NCI-H1436 treated with DMSO at 0.1 percent for 48 hours (cell line): ENCODE results near the gene CELF4.

ENCODE experiments used
- DNase-seq: peaks from one replicate; lab custom pipeline; 2025; lab: John Stamatoyannopoulos, UW

The CELF4 gene

DNA sequence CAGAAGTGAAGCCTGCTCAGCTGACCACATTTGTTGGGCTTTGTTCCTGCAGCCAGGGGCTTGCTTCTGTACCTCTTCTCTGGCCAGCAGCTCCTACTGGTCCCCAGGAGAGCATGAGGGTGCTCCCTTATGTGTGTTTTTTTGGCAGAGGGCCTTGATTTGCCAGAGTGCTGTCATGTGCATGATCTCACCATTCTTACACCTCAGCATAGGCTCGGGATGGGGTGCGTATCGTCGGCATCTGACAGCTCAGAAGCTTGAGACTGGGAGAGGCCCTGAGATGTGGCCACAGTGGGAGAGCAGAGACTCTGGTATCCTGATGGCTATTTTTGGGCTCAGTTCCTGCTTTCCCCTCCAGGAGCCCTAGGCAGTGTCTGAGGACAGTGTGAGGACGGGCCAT is 71.2 kb downstream of the CELF4 start:
- DNase-seq: no peak

DNA sequence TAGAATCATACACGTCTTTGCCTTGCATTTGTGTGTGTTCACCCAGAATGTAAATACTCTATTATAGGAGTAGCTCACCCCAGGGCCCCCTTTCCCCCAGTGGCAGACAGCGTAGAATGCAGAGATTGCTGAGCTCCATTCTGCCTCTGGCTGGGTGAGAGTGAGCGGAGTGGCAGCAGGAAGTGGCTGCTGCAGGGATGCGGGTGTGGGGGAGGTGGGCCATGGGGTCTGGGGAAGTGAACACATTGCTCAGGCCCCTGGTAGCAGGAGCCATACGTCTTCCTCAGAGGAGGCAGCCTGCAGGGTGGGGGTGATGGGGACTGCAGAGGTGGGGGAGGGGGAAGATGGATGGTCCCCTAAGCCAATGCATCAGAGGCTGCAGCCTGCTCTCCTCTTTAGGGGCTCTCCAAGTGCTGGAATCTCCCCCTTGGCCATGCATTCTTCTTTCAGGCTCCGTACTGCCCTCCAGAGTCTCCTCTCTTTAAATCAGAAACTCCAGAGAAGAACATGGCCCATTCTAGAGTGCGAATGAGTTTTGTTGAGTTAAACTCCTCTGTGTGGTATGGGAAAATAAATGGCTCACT is 72.2 kb downstream of the CELF4 start:
- DNase-seq: no peak

DNA sequence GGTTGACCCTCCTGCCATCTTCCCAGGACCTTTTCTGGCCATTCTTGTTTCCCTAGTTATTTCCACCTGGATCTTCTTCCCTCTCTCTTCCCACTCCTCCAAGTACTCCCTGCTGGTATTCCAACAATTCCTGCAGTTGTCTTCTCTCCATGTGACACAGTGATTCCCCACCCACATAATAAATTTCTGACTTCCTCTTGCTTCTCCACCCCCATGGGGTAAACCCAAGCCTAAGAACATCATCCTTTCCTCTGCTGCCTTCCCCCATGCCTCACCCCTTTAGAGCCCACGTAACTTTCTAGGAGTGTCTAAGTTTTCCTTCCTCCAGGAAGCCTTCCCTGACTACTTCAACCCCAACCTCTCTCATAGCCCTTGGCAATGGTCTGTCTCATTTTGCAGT is 72.6 kb downstream of the CELF4 start:
- DNase-seq: no peak

DNA sequence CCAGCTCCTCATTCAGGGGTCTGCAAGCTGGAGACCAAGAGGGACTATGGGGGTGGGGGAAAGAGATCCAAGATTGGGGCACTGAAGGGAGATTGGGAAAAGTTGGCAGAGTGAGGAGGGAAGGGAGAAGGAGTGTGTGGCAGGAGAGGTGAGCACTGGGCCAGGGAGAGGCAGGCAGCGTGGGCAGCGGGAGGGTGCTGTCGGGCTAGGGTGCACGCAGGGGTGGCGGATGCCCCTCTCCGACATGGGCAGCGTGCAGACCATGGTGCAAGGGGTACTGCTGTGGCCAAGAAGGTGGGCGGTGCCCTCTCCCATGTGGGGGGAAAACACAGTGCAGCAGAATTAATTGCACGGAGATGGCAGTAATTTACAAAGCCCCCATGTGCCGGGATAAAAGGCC is 74.1 kb downstream of the CELF4 start:
- DNase-seq: no peak

DNA sequence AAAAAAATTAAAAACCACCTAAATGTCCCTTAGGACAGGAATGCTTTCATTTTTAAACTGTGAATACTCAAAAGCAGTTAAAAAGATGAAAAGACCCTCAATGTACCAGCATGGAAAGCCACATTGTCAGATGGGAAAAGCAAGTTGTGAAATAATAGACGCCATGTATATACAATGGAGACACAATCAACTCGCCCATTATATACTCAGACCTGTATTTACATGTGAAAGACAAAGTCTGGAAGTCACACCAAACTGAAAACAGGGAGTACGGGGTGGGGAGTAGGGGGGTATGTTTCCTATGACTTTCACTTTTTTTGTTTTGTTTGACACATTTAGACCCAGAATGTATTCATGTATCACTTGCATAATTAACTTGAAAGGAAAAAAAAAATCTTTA is 75.6 kb downstream of the CELF4 start:
- no peak for DNase-seq

DNA sequence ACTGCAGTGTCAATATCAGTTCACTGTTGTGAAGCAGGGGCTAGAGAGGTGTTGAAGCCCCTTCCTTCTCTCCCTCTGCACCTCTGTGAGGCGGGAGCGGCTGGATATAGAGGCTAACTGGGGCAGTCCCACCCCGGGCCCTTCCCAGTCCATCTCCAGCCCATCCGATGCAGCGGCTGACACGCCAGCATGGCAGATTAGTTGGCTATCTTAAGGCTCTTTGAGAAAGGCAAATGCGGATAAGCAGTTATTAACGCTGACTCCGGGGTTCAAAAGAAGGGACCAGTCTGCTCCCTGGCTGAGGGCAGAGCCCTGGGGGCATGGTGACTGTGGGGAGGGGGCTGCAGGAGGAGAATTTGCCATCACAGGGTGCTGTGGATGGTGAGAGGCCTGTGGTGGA is 76.6 kb downstream of the CELF4 start:
- DNase-seq: no peak

DNA sequence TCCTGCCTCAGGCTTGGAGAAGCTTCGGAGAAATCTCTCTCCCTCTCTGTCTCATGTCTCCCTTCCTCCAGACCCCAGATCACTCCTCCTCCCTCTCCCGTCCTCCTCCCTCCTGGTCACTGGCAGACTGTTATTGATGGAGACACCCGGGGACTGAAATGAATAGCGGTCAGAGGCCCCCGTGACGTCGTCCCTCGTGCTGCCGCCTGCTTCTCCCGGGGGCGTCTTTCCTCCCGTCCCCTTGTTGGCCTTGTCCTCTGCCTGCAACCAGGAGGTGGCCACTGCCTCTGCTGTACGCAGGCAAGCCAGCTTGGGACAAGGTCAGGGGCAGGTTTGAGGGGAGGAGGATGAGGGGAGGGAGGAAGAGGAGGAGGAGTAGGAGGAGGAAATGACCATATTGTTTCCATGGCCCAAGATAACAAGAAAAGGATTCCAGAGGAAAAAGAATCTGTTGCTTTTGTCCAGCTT is 78.2 kb downstream of the CELF4 start:
- DNase-seq: no peak

DNA sequence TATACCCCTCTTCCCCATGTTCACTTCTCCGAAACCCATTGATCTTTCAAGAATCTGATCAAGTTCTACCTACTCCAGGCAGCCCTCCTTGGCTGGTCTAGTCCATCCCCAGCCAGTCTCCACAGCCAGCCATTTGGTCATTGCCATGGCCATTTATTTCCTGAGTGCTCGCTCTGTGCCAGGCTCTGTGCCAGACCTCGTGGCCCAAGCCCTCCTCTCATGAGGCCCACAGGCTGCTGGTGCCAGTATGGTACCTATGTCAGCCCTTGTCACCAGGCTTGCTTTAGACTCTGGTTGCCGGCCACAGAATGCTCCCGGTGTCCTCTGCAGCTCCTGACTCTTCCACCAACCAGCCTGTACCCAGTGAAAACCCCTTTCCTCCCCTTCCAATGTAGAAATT is 78.8 kb downstream of the CELF4 start:
- no peak for DNase-seq

DNA sequence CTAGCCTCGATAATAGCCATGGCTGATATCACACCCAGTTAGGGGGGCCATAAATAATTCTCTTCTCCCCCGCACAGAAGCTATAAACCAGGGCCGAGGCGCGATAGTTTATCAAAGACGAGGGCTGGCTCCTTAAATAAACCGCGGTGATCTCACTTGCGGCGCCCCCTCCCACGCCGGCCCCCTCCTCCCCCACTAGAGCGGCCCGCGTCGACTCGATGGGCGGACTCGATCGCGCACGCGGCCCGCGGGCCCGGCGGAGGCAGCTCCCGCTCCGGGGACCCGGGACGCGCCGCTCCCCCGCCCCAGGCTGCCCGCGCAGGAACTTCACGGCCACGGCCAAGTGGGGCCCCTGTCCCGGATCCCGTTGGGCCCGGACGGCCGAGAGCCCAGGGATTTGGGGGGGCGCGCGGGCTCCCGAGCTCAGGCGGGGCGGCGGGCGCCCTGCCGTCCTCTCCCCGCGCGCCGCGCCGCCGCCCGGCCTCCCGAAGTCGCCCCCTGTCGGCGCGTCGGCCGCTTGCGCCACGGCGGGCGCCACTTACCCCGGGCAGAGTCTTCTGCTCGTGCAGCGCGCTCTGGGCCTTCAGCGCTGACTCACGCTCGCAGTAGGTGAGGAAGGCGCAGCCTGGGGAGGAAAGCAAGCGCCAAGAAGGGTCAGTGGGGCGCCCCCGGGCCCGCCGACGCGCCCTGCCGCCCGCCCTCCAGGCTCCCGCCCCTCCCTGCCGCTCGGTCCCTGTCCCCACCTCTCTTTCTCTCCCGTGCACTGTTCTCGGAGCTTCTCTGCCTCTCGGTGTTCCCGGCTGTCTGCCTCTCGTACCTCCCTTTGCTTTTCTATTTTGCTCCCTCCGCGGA is 80.4 kb downstream of the CELF4 start:
- DNase-seq: no peak

DNA sequence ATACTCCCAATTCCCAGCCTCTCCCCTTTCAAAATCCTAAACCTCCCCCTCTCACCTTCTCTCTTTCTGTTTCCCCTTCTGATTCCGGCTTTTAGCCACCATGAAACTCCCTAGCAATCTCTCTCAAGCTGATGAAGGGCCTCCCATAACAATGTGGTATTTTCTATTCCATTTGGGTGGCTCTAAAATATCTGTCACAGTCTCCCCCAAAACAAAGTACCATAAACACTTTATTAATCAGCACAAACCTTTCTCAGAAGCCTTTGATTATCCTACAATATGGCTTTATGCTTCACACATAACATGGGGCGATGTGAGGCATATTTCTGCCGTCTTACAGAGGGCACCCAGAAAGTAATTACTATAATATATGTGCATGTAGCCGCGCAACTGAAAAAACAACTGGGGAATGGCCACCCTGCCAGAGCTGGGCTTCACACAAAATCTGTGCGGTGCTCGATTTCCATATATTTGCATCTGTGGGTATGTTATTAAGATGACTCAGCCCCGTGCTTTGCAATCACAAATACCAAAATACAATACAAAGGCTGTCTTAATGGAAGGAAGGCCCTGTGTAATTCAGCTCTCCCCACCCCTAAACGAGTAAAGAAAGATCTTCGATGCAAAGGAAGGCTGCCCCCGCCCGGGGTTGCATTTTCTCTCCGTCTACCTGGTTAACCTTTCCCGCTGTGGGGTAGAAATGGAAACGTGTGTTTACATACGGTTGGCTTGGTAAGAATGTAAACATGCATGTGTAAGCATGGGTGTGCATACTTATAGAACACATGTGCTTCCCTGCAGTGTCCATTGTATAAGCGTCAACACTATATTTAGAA is 81.4 kb downstream of the CELF4 start:
- no peak for DNase-seq

DNA sequence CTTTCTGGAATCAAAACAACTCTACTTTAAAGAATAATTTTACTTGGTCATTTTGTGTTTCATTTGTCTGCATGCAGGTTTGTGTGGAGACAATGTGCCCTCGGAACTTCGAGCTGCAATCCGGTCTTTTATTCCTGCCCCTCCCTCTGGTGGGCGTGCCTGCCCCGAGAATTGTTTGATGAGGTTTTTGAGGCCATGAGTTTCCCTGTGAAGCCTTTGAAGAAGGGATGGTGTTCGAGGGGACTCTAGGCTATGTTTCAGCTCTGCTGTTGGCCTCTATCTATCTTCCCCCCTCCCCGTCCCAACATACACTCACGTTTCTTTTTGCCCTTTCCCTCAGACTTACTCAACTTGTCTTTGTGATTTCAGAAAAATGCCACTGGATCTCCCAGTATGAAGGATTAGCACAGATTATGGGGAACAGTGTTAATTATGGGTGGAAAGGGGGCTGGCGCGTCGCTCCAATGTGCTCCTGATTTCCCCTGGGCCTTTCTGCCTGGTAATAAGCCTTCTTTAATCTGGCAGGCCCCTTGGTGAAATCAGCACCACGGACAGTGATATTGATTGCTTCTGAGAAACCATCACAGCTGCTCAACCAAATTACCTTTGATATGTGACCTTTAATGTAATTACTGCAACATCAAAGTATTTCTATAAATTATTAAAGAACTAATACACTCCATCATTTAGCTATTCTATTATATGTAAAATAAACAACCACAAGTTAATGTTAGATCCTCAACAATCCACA is 82.2 kb downstream of the CELF4 start:
- no peak for DNase-seq

DNA sequence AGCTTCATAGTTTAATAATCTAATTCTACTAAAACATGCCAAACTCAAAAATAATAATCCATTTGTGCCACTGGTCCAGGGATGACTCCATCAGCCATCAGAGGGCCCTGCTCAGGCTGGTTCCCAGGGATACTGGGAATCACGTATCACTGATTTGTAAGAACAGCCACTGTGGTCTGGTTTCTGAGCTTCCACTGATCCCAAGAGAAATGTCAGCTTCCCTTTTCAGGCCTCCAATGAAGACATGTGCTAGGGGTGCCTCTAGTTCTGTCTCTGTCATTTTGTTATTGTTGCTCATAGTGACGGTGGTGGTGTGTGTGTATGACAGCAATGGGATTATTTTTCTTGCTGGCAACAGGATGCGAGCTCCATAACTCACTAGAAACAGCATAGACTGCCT is 83.2 kb downstream of the CELF4 start:
- DNase-seq: no peak

DNA sequence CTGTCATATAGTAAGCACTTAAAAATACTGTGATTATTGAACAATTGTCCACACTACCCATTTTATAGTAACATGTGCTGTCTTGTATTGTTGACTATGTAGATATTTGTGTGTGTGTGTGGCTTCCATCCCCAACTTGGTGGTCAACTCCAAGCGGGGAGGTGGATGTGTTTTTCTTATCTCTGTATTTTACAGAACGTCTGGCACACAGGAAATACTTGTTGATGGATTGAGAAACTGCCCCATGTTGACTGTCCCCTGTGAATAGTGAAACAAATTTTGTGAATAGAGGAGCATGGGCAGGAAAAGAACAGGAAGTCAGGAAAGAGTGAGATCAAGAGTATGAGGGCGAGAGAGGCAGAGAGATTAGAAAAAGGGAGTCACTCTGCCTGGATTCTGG is 83.6 kb downstream of the CELF4 start:
- DNase-seq: no peak

DNA sequence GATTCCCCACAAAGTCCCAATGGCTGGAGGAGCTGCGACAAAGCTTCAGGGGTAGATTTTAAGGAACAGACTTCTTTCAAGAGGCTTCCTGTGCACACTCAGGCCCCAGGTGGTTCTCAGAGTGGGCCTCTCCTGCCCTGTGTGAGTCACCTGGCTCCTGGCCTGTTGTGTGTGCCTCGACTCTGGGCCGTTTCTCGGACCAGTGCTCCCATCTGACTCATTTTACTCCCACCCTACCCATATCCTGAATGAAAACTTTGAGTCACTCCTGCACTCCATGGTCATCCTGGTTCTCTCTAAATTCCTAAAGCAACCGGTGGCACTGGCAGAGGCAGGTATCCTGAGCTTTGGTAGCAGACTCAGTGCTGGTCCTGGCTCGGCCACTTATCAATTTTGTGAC is 84.1 kb downstream of the CELF4 start:
- DNase-seq: no peak

DNA sequence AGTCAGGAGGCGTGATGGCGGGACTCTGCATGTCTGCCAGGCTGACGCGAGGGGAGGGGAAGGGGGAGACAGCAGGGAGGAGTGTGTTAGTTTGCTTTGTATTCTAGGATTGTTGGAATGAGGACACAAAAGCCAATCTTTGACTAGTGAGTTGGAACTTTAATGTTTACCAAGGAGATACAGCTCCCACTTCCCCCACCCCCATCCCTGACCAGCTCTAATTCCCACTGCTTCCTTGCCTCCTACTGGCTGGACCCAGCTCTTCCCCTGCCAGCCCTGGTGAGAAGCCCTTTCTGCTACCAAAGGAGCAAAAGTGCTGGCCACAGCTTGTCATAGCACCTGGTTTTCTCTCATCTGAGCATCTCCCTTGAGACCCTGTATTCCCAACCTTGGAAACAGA is 84.5 kb downstream of the CELF4 start:
- DNase-seq: no peak

DNA sequence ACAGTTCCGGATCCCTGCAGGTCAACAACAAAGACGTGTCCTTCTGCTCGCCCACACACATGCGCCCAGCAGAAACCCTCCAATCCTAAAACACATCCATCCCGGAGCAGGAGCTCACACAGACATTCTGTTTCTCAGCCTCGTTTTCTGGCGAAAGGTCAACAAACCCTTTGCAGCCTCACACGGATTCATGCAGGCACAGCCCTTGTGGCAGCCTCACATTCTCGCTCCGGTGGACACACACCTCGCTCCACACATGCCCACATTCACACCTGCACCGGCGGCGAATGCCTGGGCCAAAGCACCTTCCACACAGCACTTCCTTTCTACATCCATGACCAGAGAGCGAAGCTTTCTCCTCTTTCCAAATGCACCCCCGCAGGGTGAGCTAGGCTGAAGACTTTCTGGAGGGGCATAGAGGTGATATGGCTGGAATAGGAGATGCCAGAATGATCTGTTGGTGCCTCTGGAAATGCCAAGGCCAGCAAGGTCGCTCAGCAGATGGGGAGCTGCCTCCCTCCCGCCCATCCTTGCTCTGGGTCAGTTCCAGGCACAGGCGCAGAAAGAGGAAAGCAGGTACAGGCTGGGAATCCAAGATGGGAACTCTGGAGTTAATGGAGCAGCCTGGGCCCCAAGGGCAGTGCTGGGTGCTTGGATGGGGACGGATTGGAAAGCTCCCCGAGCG is 88.8 kb downstream of the CELF4 start:
- no peak for DNase-seq

DNA sequence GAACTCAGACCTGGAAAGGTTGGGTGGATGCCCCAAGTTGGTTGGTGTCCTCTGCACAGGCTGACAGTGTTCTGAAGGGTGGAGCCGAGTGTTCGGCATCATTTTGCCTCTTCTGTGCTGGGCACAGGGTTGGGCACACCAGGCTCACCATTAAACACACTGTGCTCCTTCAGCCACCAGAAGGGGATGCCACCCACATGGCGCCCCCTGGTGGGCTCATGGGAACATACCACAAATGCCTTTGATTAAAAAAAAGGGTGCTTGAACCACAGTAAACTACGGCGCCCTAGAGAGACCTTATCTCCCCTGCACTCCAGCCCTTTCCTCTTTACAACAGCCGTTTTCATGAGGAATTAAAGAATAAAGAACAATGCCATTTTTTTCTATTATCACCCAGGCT is 89.4 kb downstream of the CELF4 start:
- no peak for DNase-seq

DNA sequence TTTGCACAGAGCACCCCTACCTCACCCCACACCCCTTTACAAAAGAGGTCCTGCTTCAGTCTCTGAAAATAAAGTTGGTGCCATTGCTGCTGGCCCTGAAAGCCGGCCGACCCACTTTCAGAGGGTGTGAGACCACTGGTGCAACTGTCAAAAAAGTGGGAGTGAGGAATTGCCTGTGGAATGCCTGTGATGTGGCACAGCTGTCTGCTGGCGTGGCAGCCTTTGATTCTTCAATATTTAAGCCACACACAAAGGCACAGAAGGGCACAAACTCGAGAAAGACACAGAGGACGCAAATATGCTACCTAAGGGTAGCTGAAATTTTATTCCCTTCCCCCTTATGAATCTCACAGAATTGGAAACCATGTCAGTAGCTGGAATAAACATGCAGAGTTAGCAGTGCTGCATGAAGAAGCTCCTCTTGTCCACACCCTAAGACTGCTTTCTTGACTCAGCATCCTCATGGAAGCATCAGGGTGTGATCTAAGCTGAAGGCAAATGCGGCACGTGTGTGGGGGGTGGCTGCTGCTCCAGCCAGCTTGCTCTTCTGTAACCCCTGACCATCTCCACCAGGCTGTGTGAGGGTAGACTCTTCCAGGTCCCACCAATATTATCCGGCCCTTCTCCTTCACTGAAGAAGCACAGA is 92.3 kb downstream of the CELF4 start:
- DNase-seq: no peak

DNA sequence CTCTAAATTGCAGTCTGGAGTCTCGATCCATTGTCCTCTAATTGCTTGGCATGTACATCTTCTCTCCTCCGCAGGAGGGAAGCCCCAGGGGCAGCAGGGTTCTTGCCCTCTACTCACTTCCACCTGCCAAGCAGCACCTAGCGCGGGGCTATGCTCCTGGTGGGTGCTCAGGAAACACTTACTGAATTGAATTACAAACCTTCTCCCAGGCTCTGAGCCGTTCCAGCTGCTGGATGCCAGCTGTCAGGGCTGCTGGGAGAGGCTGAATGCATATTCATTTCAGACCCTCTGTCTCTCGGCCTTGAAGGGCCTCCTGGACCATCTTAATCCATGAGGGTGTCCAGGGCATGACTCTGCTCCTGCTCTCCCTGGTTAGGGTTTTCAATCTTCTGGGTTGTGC is 94.0 kb downstream of the CELF4 start:
- DNase-seq: no peak

DNA sequence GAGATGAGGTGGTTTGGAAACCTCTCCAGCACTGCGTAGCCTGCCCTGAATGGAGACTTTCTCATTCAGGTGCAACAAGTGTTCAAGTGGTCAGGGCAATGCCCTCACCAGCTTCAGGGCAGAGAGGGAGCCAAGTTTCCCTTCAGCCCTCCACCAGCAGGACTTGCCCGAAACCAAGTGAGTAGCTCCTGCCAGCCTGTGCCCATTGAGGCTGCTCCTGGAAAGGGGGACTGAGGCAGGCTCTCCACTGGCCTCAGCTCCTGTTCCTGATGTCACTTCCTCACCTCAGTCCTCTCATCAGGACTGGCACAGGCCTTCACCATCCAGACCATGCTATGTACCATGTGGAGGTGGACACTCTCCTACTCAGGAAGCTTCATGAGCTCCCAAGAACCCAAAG is 94.6 kb downstream of the CELF4 start:
- DNase-seq: no peak

DNA sequence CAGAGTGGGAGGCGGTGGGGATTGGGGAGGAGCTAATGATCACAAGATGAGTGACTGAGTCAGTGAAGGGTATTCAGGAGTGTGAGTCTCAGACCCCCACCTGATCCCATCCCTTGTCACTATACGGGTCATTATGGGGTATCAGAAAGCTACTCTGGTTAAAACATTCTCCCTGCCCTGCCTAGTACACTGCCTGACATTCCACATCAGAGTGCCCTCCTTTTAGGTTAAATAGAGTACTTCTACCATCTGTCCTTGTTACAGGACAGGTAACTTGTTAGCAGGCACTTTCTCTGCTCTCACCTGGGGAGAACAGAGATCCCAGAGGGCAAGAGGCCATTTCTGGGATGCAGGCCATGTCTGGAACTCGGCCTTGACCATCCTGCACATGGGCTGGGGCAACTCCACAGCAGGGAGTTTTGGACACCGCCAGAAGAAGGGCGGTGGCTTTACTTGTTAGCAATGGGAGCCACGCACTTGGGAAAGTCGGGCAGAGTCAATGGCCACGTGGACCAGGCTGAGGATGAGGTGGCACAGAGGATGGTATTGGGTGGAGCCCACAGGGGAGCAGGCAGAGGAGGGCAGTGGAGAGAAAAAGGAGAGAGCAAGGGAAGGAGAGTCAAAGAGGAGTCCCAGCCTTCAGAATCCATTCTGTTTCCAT is 98.5 kb downstream of the CELF4 start:
- no peak for DNase-seq
